PC-9 (cell line): Measurements from ENCODE around the gene FAIM2. TPM values are rescaled to one million over a fixed set of nuclear protein-coding genes. Genes with fewer than 3 reads are reported as not detected.

Source experiments
- BruUV-seq: library from RNA; stranded (reverse); fragments of 400-500 nt; replicated peaks from 2 replicates; lab custom pipeline; 2021; lab: Mats Ljungman, UMichigan
- CTCF ChIA-PET: fragments of 300-600 bp; sonication (Branson Sonifier 250); formaldehyde crosslinking; loops from one replicate; lab custom pipeline; 2022; ENCODE audit warnings: antibody characterized with exemption; lab: Charles Lee
- POLR2A ChIA-PET: fragments of 300-600 bp; sonication (Branson Sonifier 250); formaldehyde crosslinking; loops from one replicate; lab custom pipeline; 2022; ENCODE audit warnings: antibody characterized with exemption; ENCODE audit not compliant: unreplicated experiment; lab: Charles Lee
- DNase-seq, 2 experiments: peaks; one replicate each; pipeline versions ENCODE4 v3.0.0 to v3.0.0-alpha.2; 2015 to 2022; ENCODE audit warnings: mixed read lengths in 1 of 2
- H2AFZ ChIP-seq: fragments of 200-600 bp; sonication (generic); 2 replicates; pipeline ENCODE4 v1.8.1; 2017; ENCODE audit warnings: antibody characterized with exemption
- H3F3A ChIP-seq: fragments of 200-600 bp; sonication (generic); 2 replicates; pipeline ENCODE4 v1.8.1; 2017; ENCODE audit warnings: antibody characterized with exemption, mild to moderate bottlenecking, low read depth; ENCODE audit not compliant: insufficient read depth
- H3K27ac ChIP-seq: fragments of 200-600 bp; sonication (generic); 2 replicates; pipeline ENCODE4 v1.6.1; 2016; ENCODE audit warnings: mixed run types
- H3K27me3 ChIP-seq: fragments of 200-600 bp; sonication (generic); 2 replicates; pipeline ENCODE4 v1.6.1; 2016; ENCODE audit warnings: low read depth, mixed run types; ENCODE audit not compliant: insufficient read depth
- H3K36me3 ChIP-seq: fragments of 200-600 bp; sonication (generic); 2 replicates; pipeline ENCODE4 v1.6.1; 2016; ENCODE audit warnings: low read depth, mixed run types
- H3K4me1 ChIP-seq: fragments of 200-600 bp; sonication (generic); replicated peaks from 2 replicates; pipeline ENCODE4 v1.6.1; 2016; ENCODE audit warnings: mixed run types; ENCODE audit not compliant: insufficient read depth
- H3K4me2 ChIP-seq: fragments of 200-600 bp; sonication (generic); 2 replicates; pipeline ENCODE4 v1.6.1; 2017; ENCODE audit warnings: mixed run types
- H3K4me3 ChIP-seq: fragments of 200-600 bp; sonication (generic); 2 replicates; pipeline ENCODE4 v1.6.1; 2016; ENCODE audit warnings: mixed run types
- H3K79me2 ChIP-seq: fragments of 200-600 bp; sonication (generic); 2 replicates; pipeline ENCODE4 v1.6.1; 2017; ENCODE audit warnings: low read depth, mixed run types
- H3K9me2 ChIP-seq: fragments of 200-600 bp; sonication (generic); 2 replicates; pipeline ENCODE4 v1.8.1; 2017; ENCODE audit warnings: mild to moderate bottlenecking; ENCODE audit not compliant: insufficient read depth
- H3K9me3 ChIP-seq: fragments of 200-600 bp; sonication (generic); 2 replicates; pipeline ENCODE4 v1.8.1; 2016; ENCODE audit warnings: low read depth; ENCODE audit not compliant: insufficient read depth
- H4K20me1 ChIP-seq: fragments of 200-600 bp; sonication (generic); 2 replicates; pipeline ENCODE4 v1.8.1; 2017; ENCODE audit not compliant: insufficient read depth
- EZH2 ChIP-seq: fragments of 200-600 bp; sonication (generic); IDR thresholded peaks from 2 replicates; pipeline ENCODE4 v1.8.0; 2017; ENCODE audit warnings: antibody characterized with exemption, low read depth
- intact Hi-C: fragments of 100-400 bp; cut with micrococcal nuclease; formaldehyde crosslinking; loops from one replicate; pipeline ENCODE4 v1.10.0; 2022; ENCODE audit not compliant: unreplicated experiment
- total RNA-seq: library from RNA; stranded (reverse); gene quantifications from 2 replicates; pipeline ENCODE4 v1.2.3, GENCODE V29; 2021
- TF ChIP-seq, protein P1 (sequence below): fragments of 200-600 bp; sonication (generic); conservative IDR thresholded peaks from 2 replicates; pipeline ENCODE4 v1.6.1; 2017; ENCODE audit warnings: mixed run types, antibody characterized with exemption, mild to moderate bottlenecking, moderate library complexity

The FAIM2 gene
- total RNA-seq, 1 experiment from 2014 or later: not detected

- no peaks in the 10 kb centered on the region for H3K36me3 ChIP-seq
- H3K27ac ChIP-seq: no peak overlapping the region
- no peaks in the 10 kb centered on the region for H3K9me3 ChIP-seq
- H2AFZ ChIP-seq: no peak overlapping the region
- no peak overlapping the region for H3K4me2 ChIP-seq
- CTCF ChIA-PET: interaction anchor here (0.6 kb wide), 1 partner anchor 177 kb away, joined by 3 read pairs; no protein-coding TSS in a partner anchor
- H3F3A ChIP-seq: no peaks in the 10 kb centered on the region
- H3K79me2 ChIP-seq: no peaks in the 10 kb centered on the region
- no peaks in the 10 kb centered on the region for H3K4me1 ChIP-seq
- H3K4me3 ChIP-seq: no peak overlapping the region
- DNase-seq: no peak
- TF ChIP-seq, protein P1, sequence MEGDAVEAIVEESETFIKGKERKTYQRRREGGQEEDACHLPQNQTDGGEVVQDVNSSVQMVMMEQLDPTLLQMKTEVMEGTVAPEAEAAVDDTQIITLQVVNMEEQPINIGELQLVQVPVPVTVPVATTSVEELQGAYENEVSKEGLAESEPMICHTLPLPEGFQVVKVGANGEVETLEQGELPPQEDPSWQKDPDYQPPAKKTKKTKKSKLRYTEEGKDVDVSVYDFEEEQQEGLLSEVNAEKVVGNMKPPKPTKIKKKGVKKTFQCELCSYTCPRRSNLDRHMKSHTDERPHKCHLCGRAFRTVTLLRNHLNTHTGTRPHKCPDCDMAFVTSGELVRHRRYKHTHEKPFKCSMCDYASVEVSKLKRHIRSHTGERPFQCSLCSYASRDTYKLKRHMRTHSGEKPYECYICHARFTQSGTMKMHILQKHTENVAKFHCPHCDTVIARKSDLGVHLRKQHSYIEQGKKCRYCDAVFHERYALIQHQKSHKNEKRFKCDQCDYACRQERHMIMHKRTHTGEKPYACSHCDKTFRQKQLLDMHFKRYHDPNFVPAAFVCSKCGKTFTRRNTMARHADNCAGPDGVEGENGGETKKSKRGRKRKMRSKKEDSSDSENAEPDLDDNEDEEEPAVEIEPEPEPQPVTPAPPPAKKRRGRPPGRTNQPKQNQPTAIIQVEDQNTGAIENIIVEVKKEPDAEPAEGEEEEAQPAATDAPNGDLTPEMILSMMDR: no peak
- no peak for TF ChIP-seq EZH2
- no peaks in the 10 kb centered on the region for H4K20me1 ChIP-seq
- intact Hi-C loops: no loop called here
- BruUV-seq: no TSS peak
- no peaks in the 10 kb centered on the region for H3K9me2 ChIP-seq
- peaks cover 9% of the 10 kb centered on the region for H3K27me3 ChIP-seq
- POLR2A ChIA-PET: interaction anchor here (0.6 kb wide), 2 partner anchors 56 to 323 kb away, joined by 3 to 5 read pairs; no protein-coding TSS in a partner anchor
These were observed 15.9 kb downstream of the FAIM2 start for GRCh38 chr12:49887536-49888401.

- no TSS peak for BruUV-seq
- Histone ChIP-seq H3K36me3 (no peaks in the 10 kb centered on the region), H3K27ac (no peak overlapping the region), H3K4me2 (no peak overlapping the region), H3K79me2 (no peaks in the 10 kb centered on the region), H3K9me2 (no peaks in the 10 kb centered on the region), H4K20me1 (no peaks in the 10 kb centered on the region), H3K4me1 (no peaks in the 10 kb centered on the region), H3K4me3 (no peak overlapping the region), H3K9me3 (no peaks in the 10 kb centered on the region), H3F3A (no peaks in the 10 kb centered on the region), H2AFZ (no peak overlapping the region), H3K27me3 (peaks cover 6% of the 10 kb centered on the region)
- TF ChIP-seq, protein P1: no peak
- no peak for TF ChIP-seq EZH2
- intact Hi-C loops: no loop called here
- POLR2A ChIA-PET: no interaction called here
- CTCF ChIA-PET: interaction anchor here (0.5 to 0.6 kb wide), 2 partner anchors 109 to 178 kb away, joined by 3 read pairs; no protein-coding TSS in a partner anchor
- no peak for DNase-seq
These were observed 16.6 kb downstream of the FAIM2 start for GRCh38 chr12:49887091-49887490.

GRCh38 chr12:49885663-49886461 is 17.8 kb downstream of the FAIM2 start:
- no TSS peak for BruUV-seq
- CTCF ChIA-PET: interaction anchor here (0.7 kb wide), 1 partner anchor 12 kb away, joined by 3 read pairs; no protein-coding TSS in a partner anchor

More at GRCh38 chr12:49885663-49886461, 17.8 kb downstream of the FAIM2 start:
- TF ChIP-seq, protein P1: no peak
- no peak for TF ChIP-seq EZH2
- intact Hi-C loops: no loop called here
- Histone ChIP-seq H2AFZ (no peak overlapping the region), H3K36me3 (no peaks in the 10 kb centered on the region), H3K27me3 (peaks cover 4% of the 10 kb centered on the region), H3K4me3 (no peak overlapping the region), H3K4me1 (no peaks in the 10 kb centered on the region), H4K20me1 (no peaks in the 10 kb centered on the region), H3K9me3 (no peaks in the 10 kb centered on the region), H3K4me2 (no peak overlapping the region), H3K9me2 (no peaks in the 10 kb centered on the region), H3K79me2 (no peaks in the 10 kb centered on the region), H3K27ac (no peak overlapping the region), H3F3A (no peaks in the 10 kb centered on the region; the same call in 1 of the 2 replicates)
- no peak for DNase-seq
- POLR2A ChIA-PET: no interaction called here
